Measurements from ENCODE around the gene GABBR2.
A peak's percentile ranks its signal among the peaks of the same experiment; 100 is the strongest.

The GABBR2 gene

DNA sequence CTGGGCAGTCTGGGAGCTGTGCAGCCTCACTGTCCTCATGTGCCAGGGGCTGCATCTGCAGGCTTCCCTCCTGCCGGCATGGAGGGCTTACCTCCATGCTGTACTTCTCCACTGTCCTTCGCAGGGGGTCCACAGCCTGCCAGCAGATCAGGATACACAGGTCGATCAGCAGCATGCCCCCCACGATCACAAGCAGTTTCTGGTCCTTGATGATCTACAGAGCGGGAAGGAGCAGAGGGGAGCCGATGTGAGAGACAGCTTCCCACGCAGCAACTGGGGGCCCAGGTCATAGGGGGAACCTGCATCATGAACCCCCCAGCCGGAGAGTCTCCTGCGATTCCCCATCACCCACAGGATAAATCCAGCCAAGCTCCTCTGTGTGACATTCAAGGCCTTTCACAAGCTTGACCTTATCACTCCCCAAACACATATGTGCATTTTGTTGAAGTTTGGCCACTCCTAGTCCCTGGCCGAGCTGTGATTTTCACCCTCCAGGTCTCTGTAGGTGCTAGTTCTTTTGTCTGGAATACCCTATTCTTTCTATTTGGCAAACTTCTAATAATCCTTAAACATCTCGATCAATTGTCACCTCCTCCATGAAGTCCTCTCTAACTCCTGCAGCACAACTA, 346.0 kb downstream of the GABBR2 start:
- no peak for DNase-seq (ENCODE audit: low read depth)
- Histone ChIP-seq H3K36me3 (ENCODE audit: control insufficient read depth, insufficient read depth, low read length, severe bottlenecking) (no peaks in the 10 kb centered on the region), H3K4me1 (ENCODE audit: control insufficient read depth, insufficient read depth, low read length) (peaks cover 13% of the 10 kb centered on the region), H3K27me3 (replicated peaks; ENCODE audit: control insufficient read depth, insufficient read depth, low read length) (no peaks in the 10 kb centered on the region), H3K4me3 (ENCODE audit: low read length) (no peak overlapping the region), H3K9me3 (ENCODE audit: control insufficient read depth, low read length) (peaks cover 11% of the 10 kb centered on the region), H3K9ac (ENCODE audit: low read length) (no peak overlapping the region)

DNA sequence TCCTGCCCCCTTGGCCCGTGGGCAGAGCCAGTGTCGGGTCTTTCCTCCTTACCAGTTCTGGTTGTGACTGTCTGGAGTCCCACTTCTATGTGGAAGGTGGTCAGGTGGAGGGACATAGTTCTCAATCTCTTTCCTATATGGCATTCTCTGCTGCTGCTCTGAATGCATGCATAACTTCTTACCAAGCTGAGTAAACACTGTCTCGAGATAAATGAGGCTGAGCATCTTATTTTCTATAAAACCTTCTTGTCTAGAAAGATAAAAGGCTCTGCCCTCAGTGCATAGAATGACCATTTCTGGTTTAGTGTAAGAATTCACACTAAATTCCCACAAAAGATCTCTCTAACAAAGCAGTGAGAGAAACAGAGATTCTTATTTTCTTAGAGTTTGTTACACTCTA, 347.1 kb downstream of the GABBR2 start:
- Histone ChIP-seq H3K4me3 (ENCODE audit: low read length) (no peak overlapping the region), H3K9me3 (ENCODE audit: control insufficient read depth, low read length) (peaks cover 11% of the 10 kb centered on the region), H3K9ac (ENCODE audit: low read length) (no peak overlapping the region), H3K36me3 (ENCODE audit: control insufficient read depth, insufficient read depth, low read length, severe bottlenecking) (no peaks in the 10 kb centered on the region), H3K4me1 (ENCODE audit: control insufficient read depth, insufficient read depth, low read length) (peaks cover 13% of the 10 kb centered on the region), H3K27me3 (replicated peaks; ENCODE audit: control insufficient read depth, insufficient read depth, low read length) (no peaks in the 10 kb centered on the region)
- DNase-seq (ENCODE audit: low read depth): no peak

DNA sequence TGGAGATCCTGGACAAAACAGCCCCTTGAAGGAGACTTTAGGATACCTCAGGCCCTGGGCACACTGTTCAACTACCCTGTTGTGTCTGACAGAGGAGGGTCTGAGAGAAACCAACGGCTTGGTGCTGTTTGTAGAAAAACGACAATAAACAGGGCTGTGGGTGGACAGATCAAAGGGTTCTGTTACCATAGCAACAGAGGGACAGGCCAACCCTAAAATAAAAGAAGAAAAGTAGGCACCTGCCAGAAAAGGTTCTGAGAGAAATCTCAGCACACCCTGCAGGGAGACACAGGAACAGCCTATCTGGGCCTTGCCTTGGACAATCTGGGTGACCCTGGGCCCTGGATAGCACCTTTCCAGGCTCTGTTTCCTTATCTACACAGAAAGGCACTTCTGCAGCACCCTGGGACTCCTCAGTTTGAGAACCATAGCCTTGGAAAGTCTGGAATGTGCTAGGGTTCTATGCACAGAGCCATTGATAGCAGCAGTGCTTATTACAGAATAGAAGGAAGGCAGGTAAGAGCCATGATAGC, 348.5 kb downstream of the GABBR2 start:
- Histone ChIP-seq H3K9ac (ENCODE audit: low read length) (no peak overlapping the region), H3K4me1 (ENCODE audit: control insufficient read depth, insufficient read depth, low read length) (peaks cover 13% of the 10 kb centered on the region), H3K4me3 (ENCODE audit: low read length) (no peak overlapping the region), H3K36me3 (ENCODE audit: control insufficient read depth, insufficient read depth, low read length, severe bottlenecking) (no peaks in the 10 kb centered on the region), H3K9me3 (ENCODE audit: control insufficient read depth, low read length) (peaks cover 5% of the 10 kb centered on the region), H3K27me3 (replicated peaks; ENCODE audit: control insufficient read depth, insufficient read depth, low read length) (no peaks in the 10 kb centered on the region)
- DNase-seq (ENCODE audit: low read depth): no peak

DNA sequence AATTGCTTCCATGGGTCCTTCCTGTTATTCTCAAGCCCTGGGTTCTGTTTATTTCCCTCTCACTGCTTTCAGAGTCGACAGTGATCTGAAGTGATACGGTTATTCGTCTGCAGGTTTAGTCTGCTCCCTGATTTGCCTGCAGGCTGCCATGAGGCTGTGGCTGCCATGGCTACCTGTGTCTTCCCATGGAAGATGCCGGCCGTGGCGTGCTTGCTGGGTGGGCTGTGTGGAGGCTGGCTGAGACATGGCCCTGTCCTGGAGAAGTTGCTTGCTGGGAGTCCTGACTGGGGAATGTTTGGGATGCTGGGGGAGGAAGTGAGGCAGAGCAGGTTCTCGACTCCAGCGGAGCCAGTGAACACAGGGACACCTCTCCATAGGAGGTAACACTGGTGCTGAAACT, 349.2 kb downstream of the GABBR2 start:
- no peaks in the 10 kb centered on the region for H3K27me3 ChIP-seq (replicated peaks; ENCODE audit: control insufficient read depth, insufficient read depth, low read length)
- H3K4me1 ChIP-seq (ENCODE audit: control insufficient read depth, insufficient read depth, low read length): peaks cover 13% of the 10 kb centered on the region
- H3K36me3 ChIP-seq (ENCODE audit: control insufficient read depth, insufficient read depth, low read length, severe bottlenecking): no peaks in the 10 kb centered on the region
- DNase-seq (ENCODE audit: low read depth): no peak
- H3K9ac ChIP-seq (ENCODE audit: low read length): no peak overlapping the region
- no peaks in the 10 kb centered on the region for H3K9me3 ChIP-seq (ENCODE audit: control insufficient read depth, low read length)
- no peak overlapping the region for H3K4me3 ChIP-seq (ENCODE audit: low read length)

DNA sequence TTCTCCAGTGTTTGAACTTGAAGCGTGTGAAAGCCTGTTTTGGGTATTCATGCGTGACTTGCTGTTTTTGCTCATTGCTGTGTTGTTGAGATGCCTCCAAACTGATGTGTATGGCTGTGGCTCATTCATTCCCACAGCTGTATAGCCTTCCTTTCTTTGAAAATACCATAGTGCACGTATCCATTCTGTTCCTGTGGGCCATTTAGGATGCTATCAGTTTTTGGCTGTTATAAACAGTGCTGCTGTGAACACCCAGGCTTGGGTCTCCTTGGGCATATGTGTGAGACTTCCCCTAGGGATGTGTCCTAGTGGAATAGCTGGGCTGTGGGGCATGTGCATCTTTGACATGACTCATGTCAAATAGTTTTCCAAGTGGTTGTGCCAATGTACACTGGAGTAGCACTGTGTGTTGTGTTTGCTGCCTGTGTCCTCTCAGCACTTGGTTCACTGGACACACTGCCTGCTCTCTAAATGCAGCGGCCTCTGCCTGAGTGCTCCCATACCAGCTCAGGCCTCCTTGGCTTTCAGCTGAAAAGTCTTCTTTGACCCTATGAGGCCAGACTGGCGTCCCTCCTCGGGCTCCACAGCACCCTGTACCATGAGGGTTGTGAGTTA, 350.7 kb downstream of the GABBR2 start:
- peaks cover 6% of the 10 kb centered on the region for H3K4me1 ChIP-seq (ENCODE audit: control insufficient read depth, insufficient read depth, low read length)
- H3K4me3 ChIP-seq (ENCODE audit: low read length): no peak overlapping the region
- no peak overlapping the region for H3K9ac ChIP-seq (ENCODE audit: low read length)
- peak; percentile 24 for DNase-seq (ENCODE audit: low read depth)
- H3K9me3 ChIP-seq (ENCODE audit: control insufficient read depth, low read length): no peaks in the 10 kb centered on the region
- H3K27me3 ChIP-seq (replicated peaks; ENCODE audit: control insufficient read depth, insufficient read depth, low read length): no peaks in the 10 kb centered on the region
- H3K36me3 ChIP-seq (ENCODE audit: control insufficient read depth, insufficient read depth, low read length, severe bottlenecking): no peaks in the 10 kb centered on the region

DNA sequence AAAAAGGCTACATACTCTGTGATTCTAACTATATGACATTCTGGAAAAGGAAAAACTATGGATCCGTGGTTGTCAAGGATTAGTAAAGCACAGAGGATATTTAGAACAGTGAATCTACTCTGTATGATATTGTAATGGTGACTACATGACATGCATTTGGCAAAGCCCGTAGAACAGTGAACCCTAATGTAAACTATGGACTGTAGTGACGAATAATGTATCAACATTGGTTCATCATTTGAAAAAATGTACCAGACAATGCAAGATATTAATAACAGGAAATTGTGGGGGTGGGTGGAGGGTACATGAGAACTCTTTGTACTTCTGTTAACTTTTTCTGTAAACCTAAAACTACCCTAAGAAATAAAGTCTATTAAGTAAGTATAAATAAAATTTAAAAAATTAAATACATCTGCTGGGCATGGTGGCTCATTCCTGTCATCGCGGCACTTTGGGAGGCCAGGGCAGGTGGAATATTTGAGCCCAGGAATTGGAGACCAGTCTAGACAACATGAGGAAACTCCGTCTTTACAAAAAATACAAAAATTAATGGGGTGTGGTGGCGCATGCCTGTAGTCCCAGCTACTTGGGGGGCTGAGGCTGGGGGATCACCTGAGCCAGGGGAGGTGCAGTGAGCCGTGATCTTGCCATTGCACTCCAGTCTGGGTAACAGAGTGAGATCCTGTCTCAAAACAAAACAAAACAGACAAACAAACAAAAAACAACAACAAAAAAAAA, 351.6 kb downstream of the GABBR2 start:
- no peak overlapping the region for H3K9ac ChIP-seq (ENCODE audit: low read length)
- DNase-seq (ENCODE audit: low read depth): no peak
- H3K4me1 ChIP-seq (ENCODE audit: control insufficient read depth, insufficient read depth, low read length): peaks cover 6% of the 10 kb centered on the region
- H3K9me3 ChIP-seq (ENCODE audit: control insufficient read depth, low read length): no peaks in the 10 kb centered on the region
- H3K4me3 ChIP-seq (ENCODE audit: low read length): no peak overlapping the region
- no peaks in the 10 kb centered on the region for H3K36me3 ChIP-seq (ENCODE audit: control insufficient read depth, insufficient read depth, low read length, severe bottlenecking)
- H3K27me3 ChIP-seq (replicated peaks; ENCODE audit: control insufficient read depth, insufficient read depth, low read length): no peaks in the 10 kb centered on the region

DNA sequence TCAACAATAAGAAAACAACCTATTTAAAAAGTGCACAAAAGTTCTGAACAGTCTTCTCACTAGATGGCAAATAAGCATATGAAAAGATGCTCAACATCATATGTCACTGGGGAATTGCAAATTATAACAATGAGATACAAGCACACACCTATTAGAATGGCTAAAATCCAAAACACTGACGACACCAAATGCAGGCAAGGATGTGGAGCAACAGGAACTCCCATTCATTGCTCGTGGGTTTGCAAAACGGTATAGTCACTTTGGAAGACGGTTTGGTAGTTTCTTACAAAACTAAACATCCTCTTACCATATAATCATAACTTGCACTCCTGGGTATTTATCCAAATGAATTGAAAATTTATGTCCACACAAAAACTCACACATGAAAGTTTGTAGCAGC, 352.4 kb downstream of the GABBR2 start:
- Histone ChIP-seq H3K4me3 (ENCODE audit: low read length) (no peak overlapping the region), H3K9ac (ENCODE audit: low read length) (no peak overlapping the region), H3K4me1 (ENCODE audit: control insufficient read depth, insufficient read depth, low read length) (peaks cover 6% of the 10 kb centered on the region), H3K9me3 (ENCODE audit: control insufficient read depth, low read length) (peaks cover 6% of the 10 kb centered on the region), H3K27me3 (replicated peaks; ENCODE audit: control insufficient read depth, insufficient read depth, low read length) (no peaks in the 10 kb centered on the region), H3K36me3 (ENCODE audit: control insufficient read depth, insufficient read depth, low read length, severe bottlenecking) (no peaks in the 10 kb centered on the region)
- DNase-seq (ENCODE audit: low read depth): no peak

DNA sequence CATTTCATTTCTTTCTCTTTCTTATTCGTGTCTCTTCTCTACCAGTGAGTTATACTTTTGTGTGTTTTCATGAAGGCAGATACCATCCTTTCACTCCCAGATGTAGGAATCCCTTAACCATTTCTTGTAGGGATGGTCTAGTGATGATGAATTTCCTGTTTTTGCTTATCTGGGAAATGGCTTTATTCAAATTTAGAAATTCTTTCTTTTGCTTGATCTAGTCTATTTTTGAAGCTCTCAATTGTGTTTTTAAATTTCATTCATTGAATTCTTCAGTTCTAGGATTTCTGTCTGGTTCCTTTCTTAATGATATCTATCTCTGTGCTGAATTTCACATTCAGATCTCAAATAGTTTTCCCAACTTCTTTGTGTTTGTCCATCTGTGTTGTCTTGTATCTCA, 357.4 kb downstream of the GABBR2 start:
- Histone ChIP-seq H3K9me3 (ENCODE audit: control insufficient read depth, low read length) (peaks cover 11% of the 10 kb centered on the region), H3K27me3 (replicated peaks; ENCODE audit: control insufficient read depth, insufficient read depth, low read length) (no peaks in the 10 kb centered on the region), H3K4me3 (ENCODE audit: low read length) (no peak overlapping the region), H3K9ac (ENCODE audit: low read length) (no peak overlapping the region), H3K4me1 (ENCODE audit: control insufficient read depth, insufficient read depth, low read length) (no peaks in the 10 kb centered on the region), H3K36me3 (ENCODE audit: control insufficient read depth, insufficient read depth, low read length, severe bottlenecking) (no peaks in the 10 kb centered on the region)
- no peak for DNase-seq (ENCODE audit: low read depth)

DNA sequence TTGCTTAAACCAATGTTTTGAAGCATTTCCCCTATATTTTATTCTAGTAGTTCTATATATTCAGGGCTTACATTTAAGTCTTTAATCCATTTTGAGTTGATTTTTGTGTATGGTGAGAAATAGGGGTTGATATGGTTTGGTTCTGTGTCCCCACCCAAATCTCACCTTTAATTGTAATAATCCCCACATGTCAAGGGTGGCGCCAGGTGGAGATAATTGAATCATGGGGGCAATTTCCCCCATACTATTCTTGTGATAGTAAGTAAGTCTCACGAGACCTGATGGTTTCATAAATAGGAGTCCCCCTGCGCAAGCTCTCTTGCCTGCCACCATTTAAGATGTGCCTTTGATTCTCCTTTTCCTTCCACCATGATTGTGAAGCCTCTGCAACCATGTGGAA, 361.1 kb downstream of the GABBR2 start:
- no peak for DNase-seq (ENCODE audit: low read depth)

DNA sequence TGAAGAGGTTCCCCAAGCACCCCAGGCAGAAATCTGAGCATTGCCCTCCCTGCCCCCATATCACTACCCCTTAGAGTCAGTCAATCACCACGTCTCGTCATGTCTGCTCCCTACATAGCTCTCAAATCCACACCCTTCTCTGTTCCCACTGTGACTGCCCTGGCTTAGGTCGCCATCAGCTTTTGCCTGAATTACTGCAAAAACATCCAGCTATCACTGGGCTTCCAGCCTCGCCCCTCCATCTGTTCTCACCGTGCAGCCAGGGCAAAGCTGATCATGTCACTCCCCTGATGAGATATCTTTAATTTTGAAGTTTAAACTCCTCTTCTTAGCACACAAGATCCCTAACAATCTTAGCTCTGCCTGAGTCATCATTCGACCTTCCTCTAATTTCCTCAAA, 363.7 kb downstream of the GABBR2 start:
- Histone ChIP-seq H3K27me3 (replicated peaks; ENCODE audit: control insufficient read depth, insufficient read depth, low read length) (peaks cover 5% of the 10 kb centered on the region), H3K4me1 (ENCODE audit: control insufficient read depth, insufficient read depth, low read length) (no peaks in the 10 kb centered on the region), H3K9ac (ENCODE audit: low read length) (no peak overlapping the region), H3K36me3 (ENCODE audit: control insufficient read depth, insufficient read depth, low read length, severe bottlenecking) (no peaks in the 10 kb centered on the region), H3K4me3 (ENCODE audit: low read length) (no peak overlapping the region), H3K9me3 (ENCODE audit: control insufficient read depth, low read length) (peaks cover 3% of the 10 kb centered on the region)
- DNase-seq (ENCODE audit: low read depth): no peak

More for the DNA sequence above, 361.1 kb downstream of the GABBR2 start:
- no peaks in the 10 kb centered on the region for H3K4me1 ChIP-seq (ENCODE audit: control insufficient read depth, insufficient read depth, low read length)
- peaks cover 5% of the 10 kb centered on the region for H3K27me3 ChIP-seq (replicated peaks; ENCODE audit: control insufficient read depth, insufficient read depth, low read length)
- H3K9ac ChIP-seq (ENCODE audit: low read length): no peak overlapping the region
- peaks cover 11% of the 10 kb centered on the region for H3K9me3 ChIP-seq (ENCODE audit: control insufficient read depth, low read length)
- no peak overlapping the region for H3K4me3 ChIP-seq (ENCODE audit: low read length)
- H3K36me3 ChIP-seq (ENCODE audit: control insufficient read depth, insufficient read depth, low read length, severe bottlenecking): no peaks in the 10 kb centered on the region

DNA sequence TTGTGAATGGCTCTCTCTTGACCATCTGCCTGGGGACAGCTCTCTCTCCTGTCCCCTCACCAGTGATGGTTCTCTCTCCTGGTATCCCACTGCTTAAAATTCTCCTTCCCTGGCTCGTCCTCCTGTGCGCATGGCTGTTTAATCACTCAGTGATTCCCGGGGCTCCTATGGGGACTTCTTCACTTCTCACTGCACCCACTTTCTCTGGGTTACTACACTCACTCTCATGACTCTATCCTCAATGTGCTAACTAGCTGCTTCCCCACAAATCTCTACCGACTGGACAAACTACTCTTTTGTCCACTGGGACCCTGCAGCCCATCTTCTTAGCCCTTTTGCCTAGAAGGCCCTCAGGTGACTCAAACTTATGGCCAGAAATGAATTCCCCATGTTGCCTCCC, 364.2 kb downstream of the GABBR2 start:
- H3K36me3 ChIP-seq (ENCODE audit: control insufficient read depth, insufficient read depth, low read length, severe bottlenecking): no peaks in the 10 kb centered on the region
- peaks cover 5% of the 10 kb centered on the region for H3K27me3 ChIP-seq (replicated peaks; ENCODE audit: control insufficient read depth, insufficient read depth, low read length)
- H3K4me3 ChIP-seq (ENCODE audit: low read length): no peak overlapping the region
- H3K9me3 ChIP-seq (ENCODE audit: control insufficient read depth, low read length): peaks cover 5% of the 10 kb centered on the region
- no peak for DNase-seq (ENCODE audit: low read depth)
- no peaks in the 10 kb centered on the region for H3K4me1 ChIP-seq (ENCODE audit: control insufficient read depth, insufficient read depth, low read length)
- H3K9ac ChIP-seq (ENCODE audit: low read length): no peak overlapping the region

Data from adipocyte (in vitro differentiated cells).